CD4-positive, alpha-beta T cell treated with Interleukin-15 for 4 hours (primary cell): ENCODE results near the gene PFKFB4.
A peak's percentile ranks its signal among the peaks of the same experiment; 100 is the strongest.
"Not testable (repeated sequence)": the region's sequence is repeated elsewhere in the genome, so short reads cannot be mapped to it uniquely, and the experiment has no call there.

Experiments used
- DNase-seq: peaks from one replicate; pipeline ENCODE4 v3.0.0-alpha.2; 2020; ENCODE audit warnings: low spot score

PFKFB4 gene

DNA sequence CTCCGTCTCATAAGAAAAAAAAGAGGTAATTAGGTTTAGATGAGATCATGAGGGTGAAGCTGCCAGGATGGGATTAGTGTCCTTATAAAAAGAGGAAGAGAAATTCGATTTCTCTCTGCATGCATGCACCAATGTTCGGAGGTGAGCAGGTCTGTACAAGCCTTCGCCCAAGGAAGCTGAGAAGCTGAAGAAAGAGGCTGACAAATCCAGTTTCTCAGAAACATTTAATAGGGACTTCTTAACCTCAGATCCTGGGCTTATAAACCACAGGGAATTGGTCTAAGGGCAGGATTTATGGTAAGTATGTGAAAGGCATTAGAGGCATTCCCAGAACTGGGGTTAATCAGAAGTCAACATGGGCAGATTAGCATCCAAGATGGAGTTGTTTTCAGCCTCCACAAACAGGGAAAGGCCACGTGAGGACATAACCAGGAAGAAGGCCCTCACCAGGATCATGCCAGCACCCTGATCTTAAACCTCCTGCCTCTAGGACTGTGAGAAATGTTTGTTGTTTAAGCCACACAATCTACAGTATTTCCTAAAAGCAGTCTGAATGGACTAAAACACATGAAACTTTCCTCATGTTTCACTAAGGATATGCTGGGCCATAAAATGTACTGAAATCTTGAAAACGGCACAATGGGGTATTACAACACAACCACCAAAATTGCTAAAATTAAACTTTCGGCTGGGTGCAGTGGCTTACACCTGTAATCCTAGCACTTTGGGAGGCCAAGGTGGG, 64.0 kb downstream of the PFKFB4 start:
- DNase-seq, result no peak

DNA sequence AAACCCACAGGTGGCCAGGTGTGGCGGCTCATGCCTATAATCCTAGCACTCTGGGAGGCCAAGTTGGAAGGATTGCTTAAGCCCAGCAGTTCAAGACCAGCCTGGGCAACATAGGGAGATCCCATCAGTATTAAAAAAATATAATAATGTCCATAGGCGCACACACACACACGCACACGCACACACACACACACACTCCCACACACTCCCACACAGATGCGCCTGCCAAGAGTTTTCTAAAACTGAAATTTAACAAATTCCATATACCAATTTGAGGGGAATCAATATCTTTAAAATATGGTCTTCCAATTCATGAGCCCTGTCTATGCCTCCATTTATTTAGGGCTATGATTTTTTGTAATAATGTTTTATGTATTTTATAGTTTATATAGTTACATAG, 69.7 kb downstream of the PFKFB4 start:
- DNase-seq, result no peak

DNA sequence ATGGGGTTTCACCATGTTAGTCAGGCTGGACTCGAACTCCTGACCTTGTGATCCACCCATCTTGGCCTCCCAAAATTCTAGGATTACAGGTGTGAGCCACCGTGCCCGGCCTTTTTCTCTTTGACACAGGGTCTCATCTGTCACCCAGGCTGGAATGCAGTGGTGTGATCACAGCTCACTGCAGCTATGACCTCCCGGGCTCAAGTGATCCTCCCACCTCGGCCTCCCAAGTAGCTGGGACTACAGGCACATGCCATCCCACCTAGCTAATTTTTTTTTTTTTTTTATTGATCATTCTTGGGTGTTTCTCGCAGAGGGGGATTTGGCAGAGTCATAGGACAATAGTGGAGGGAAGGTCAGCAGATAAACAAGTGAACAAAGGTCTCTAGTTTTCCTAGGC, 73.8 kb downstream of the PFKFB4 start:
- DNase-seq, result not testable (repeated sequence)

DNA sequence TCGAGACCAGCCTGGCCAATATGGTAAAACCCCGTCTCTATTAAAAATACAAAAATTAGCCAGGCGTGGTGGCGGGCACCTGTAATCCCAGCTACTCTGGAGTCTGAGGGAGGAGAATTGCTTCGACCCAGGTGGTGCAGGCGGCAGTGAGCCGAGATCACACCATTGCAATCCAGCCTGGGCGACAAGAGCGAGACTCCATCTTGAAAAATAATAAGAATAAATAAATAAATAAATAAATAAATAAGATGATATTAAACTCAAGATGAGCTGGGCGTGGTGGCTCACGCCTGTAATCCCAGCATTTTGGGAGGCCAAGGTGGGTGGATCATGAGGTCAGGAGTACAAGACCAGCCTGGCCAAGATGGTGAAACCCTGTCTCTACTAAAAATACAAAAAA, 75.7 kb downstream of the PFKFB4 start:
- not testable (repeated sequence) for DNase-seq

DNA sequence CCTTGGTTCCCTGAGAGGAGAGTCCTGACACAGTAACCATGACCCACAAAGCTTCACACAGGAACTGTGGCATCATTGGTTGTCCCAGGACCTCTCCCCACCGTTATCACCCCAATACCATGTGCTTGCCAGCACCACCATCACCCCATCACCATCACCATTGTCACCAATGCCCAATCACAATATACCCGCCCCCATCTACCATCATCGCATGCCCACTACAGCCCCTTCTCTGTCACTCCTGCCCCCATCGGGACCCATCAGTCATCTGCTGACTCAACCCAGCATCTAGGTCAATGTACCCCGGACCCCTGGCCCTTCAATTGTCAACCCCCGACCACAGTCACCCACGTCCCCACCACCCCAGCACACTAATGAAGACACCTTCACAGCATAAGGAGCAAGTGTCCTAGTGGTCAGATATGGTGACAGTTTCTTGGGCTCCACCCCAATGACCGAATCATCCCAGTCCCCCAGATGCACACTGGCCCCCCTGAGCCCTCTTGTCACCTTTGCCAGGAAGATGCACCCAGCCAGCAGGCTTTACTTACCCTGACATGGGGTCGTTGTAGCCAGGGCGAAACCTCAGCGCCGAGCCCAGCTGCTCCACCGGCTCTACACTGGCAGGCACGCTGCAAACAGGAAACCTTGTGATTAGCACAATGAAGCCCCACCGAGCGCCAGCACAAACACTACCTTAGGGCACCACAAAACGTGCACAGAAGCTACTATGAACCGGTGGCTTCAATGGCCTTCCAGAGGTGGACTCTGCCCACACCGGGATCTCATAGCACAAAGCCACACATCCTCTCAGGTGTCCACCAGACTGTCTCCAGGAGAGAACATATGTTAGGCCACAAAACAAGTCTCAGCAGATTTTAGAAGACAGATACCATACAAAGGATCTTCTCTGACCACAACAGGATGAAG, 77.7 kb downstream of the PFKFB4 start:
- DNase-seq, result peak; percentile 63

DNA sequence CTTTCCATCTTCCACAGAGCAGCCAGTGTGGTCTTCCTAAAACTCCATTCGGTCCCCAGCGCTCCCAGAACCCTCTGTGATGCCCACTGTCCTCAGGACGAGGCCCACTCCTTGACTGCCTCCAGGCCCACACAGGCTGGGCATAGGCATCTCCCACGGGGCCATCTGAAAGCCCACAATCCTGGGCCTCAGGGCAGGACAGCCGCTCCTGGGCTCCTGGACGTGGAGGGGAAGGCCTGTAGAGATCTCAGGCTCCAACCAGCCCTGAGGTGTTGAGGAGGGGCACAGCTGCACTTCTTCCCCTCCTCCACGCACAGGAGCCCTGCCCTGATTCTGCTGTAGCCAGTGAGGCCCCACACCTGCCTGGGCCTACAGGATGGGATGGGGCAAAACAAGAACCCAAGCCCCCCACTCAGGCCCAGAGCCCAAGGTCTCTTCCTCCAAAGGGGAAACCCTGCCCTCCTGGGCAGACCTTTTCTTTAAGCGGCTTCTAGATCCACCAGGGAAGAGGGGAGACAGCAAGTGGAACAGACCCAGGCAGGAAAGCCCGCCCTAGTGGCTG, 78.6 kb downstream of the PFKFB4 start:
- no peak for DNase-seq

DNA sequence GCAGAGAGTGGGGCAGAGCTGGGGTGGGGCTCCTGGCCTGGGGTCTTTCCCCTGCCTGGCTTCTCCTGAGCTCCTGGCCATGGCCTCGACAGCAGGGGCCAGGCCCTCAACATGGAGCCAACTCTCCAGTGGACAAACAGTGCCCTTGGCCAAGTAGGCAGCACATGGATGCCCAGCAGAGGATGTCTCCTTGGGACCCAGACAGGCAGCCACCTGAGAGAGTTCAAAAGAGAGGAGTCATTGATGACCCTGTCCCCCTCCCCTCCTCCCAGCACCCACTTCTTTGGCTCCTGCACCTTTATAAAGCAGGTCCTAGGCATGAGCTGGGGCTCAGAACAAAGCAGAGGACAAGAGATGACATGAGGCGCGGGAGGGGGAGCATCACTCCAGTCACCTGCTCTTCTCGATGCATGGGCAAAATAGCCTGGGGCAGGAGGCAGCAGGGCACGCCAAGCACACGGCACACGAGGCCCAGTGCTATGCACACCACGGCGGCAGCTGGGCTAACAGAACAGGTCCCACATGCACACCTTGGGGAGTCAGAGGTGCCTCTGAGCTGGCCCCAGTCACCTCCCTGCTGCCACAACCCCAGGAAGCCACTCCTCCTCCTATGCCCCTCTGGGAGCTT, 80.1 kb downstream of the PFKFB4 start:
- DNase-seq, result no peak

DNA sequence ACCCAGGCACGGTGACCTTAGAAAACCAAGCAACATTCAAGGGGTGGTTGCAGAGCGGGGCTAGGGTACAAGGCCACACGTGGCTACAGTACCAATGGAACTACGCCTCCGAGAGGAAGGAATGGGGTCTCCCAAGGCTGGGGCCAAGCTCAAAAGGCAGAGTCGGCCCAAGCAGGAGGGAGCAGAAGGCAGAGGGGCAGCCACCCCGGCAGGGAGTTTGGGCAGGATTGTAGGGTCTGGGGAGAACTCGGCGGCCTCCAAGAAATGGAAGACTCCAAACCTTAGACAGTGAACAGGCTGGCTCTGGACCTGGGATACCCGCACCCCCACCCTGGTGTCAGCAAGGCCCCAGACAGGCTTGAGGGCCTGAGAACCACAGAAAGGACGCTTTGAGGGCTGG, 81.4 kb downstream of the PFKFB4 start:
- DNase-seq, result no peak

DNA sequence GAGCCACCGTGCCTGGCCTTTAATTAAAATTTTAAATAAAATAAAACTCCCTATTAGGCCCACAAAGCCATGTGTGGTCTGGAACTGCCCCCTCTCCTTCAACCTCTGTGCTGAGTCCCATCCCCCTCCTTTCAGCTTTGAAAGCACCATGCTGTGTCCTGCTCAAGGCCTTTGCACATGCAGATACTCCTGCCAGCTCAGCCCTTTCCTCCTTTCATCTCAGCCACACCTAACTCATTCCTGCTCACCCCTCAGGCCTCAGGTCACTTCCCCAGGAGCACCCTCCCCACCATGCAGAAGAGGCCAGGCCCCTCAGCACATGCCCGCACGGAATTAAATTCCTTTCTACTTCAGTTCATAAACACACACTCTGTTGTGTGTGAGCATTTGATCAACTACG, 82.0 kb downstream of the PFKFB4 start:
- DNase-seq, result no peak

DNA sequence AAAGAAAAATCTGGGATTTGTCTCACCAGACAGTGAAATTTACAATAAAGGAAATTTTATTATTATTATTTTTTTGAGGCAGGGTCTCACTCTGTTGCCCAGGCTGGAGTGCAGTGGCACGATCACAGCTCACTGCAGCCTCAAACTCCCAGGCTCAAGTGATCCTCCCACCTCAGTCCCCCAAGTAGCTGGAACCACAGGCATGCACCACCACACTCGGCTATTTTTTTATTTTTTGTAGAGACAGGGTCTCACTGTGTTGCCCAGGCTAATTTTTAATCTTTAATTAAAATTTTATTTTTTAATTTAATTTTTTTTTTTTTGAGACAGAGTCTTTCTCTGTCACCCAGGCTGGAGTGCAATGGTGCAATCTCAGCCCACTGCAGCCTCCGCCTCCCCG, 82.6 kb downstream of the PFKFB4 start:
- not testable (repeated sequence) for DNase-seq

DNA sequence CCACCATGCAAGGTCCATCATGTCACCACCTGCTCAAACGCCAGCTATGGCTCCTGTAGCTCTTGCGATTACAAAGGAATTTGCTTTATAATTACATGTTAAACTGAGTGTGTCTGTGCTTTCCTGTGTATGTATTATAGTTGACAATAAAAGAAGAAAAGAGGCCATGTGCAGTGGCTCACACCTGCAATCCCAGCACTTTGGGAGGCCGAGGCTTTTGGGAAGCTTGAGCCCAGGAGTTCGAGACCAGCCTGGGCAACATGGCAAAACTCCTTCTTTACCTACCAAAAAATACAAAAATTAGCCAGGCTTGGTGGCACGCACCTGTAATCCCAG, 83.0 kb downstream of the PFKFB4 start:
- DNase-seq, result no peak

DNA sequence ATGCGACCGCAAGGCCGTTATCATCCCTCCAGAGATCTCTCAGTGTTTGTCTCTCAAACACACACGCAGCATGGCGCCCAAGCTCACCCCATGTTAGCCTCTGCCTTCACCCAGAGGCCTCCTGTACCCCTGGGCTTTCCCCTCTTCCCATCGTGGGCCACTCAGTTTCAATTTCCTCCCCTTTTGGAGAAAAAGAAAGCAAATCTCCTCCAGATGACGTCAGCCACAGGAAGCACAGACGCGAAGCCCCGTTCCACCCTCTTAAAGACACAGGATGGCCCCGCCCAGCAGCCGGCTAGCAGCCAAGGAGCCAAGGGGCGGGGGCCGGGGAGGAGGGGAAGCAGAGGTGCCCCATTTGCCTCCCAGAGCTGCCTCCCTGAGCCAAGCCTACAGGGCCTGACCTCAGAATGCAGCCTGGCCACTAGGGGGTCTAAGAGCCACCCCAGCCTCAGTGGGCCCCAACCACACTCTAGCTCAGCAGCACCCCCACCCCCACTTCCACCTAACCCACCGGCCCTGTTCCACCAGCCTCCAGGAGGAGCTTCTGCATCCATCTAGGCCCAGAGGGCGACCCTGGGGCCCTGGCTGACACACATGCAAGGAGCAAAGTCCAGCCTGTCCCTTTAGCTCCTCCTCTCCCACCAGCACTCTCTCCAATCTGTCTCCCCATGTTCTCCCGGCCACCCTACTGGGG, 83.5 kb downstream of the PFKFB4 start:
- DNase-seq, result peak; percentile 94

DNA sequence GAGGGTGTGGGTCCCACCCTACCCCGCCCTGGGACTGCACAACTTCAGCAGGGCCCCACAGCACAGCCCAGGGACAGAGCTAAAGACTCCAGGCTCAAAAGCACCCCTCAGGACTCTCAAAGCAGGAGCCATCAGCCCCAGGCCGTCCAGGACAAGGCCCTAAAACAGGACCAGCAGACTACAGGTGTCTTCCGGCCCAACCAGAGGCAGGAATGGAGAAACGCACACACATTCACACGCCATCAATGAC, 84.0 kb downstream of the PFKFB4 start:
- DNase-seq, result no peak

DNA sequence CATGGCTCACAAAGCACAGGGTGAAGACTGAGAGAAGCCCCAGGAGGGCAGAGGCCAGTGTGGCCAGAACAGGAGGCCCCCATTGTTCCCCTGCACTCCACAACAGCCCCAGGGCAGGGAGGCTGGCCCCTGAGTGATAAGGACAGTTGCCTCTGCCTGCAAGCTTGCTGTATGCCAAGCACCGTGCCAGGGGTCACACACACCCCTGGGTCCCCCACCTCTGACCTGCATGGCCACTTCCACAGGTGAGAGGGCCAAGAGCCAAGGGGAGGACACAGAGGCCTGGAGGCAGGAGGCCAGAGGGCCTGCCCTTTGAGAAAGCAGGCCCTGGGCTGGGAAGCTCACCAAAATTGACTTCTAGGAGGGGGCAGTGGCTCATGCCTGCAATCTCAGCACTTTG, 86.3 kb downstream of the PFKFB4 start:
- no peak for DNase-seq

DNA sequence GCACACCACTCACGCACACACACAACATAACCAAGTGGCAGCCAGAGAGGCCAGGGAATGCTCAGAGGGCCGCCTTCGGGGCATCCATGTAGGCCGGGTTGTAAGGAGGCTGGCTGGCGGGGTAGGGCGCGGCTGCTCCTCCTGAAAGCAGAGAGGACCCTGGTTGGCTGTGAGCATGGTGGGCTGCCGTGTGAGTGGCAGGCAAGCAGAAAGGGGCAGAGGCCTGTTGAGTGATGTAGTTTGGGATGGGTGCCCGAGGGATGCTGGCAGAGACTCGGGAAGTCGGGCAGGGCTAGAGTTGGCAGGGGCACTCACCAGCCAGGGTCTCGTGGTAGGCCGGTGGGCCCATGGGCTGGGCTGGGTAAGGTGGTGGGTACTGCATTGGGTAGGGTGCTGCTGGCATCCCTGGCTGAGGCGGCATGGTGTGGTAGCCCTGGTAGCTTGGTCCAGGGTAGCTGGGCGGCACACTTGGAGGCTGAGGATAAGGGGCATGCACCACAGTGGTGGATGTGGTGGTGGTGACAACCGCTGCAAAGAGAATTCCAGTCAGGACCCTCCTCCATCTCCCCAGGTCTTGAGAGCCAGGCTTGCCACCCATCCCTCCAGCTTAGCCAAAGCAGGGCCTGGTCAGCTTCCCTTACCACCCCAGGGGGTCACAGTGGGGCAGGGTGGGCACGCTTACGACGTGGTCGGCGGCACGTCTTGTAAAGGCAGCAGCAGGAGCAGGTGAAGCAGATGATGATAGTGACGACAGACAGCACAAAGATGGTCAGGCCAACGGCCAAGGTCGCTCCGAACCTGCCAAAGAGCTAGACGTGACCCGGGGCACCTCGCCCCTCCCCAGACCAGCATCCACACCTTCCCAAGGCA, 87.3 kb downstream of the PFKFB4 start:
- DNase-seq, result no peak

DNA sequence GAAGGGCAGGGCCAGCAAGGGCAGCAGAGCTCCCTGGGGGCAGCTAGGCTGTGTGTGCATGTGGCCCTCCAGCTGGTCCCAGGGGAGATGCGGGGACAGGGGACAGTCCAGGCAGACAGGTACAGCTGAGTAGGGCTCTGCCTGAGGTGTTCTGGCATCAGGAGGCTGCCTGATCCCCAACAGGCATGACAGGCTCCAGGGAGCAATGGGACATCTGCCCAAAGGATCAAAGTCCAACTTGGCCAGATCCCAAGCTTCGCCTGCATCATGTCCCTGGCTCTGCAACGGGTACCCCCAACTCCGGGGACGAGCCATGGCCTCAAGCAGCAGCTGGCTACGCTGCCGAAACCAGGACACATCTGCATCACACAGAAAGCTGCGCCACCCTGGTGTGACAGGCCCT, 88.3 kb downstream of the PFKFB4 start:
- DNase-seq, result no peak
